Stimulated activated naive CD4-positive, alpha-beta T cell treated with Interleukin-2 at 50 U/mL for 16 hours (primary cell): ENCODE measurements around the gene CCNB1IP1.
"Not testable (repeated sequence)": the region's sequence is repeated elsewhere in the genome, so short reads cannot be mapped to it uniquely, and the experiment has no call there.

Experiments used
- DNase-seq: peaks from one replicate; lab custom pipeline; 2025; lab: John Stamatoyannopoulos, UW

Gene CCNB1IP1, protein sequence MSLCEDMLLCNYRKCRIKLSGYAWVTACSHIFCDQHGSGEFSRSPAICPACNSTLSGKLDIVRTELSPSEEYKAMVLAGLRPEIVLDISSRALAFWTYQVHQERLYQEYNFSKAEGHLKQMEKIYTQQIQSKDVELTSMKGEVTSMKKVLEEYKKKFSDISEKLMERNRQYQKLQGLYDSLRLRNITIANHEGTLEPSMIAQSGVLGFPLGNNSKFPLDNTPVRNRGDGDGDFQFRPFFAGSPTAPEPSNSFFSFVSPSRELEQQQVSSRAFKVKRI

DNA sequence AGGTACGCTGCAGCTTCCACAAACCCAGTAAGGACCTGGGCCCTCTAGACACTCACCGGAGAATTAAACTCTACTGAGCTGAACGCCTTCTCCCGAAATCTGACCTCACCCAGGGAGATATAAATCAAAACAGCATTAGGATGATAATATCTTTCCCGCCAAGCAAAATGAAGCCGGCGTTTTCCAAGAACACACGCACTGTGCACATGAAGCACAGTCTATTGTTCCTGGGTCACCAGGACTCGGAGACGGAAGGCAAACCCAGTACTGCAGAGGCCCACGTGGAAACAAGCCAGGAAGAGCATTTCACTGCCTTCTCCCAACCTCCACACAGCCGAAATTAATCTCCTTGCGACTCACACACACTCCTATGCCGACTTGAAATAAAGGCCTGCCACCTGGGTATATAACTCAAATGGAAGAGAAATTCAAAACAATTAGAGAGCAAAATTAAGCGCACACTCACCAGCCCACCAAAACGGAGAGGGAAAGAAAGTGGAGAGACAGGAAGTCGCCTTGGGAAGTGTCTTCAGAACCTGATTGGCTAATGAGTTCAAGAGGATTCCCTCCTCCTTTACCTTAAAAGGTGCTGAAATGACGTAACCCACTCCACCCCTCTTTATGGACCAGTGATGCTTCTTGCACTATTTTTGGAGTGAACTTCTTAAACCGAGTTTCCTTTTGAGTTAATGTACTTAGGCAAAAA, at the start of gene CCNB1IP1:
Gene CCNB1IP1, minus strand, starts transcription at position 492 of the 706 bp plus-strand sequence. CDS start 16,756 bp downstream, outside the sequence.
- DNase-seq = peak; percentile 21

DNA sequence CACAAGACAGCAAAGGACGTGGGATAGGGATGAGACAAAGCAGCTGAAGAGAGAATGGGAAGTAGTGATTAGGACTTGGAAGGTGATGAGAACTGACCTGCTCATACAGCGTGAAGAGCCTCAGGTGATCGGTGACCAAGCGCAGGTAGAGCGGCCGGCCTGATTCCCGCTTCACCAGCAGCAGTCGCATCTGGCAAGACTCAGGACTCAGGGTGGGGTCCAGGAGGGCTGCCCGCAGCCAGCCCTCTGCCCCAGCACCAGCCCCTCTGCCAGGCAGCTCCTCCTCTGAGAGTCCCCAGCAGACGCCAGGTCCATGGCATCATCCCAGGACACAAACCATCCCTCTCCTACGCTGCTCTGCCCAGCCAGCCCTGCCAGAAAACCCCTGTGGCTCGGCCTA, 49.4 kb upstream of the CCNB1IP1 start:
- no peak for DNase-seq

DNA sequence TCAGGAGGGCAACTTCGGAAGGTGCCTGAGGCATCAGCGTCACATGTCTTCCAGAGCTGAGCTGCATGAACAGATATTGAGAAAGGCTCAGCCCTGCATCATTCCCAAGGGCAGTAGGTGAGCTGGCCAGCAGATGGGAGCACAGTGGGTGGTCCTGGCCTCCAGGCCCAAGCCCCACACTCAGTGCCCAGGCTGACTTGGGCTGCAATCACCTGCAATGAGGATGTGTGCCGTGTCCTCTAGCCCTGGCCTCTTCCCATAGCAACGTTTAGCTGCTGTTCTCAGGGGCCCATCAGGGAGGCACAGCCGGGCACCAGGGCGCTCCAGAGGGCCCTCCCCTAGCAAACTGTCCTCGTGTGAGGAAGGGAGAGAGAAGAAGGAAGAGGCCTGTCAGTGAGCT, 48.3 kb upstream of the CCNB1IP1 start:
- DNase-seq = no peak

DNA sequence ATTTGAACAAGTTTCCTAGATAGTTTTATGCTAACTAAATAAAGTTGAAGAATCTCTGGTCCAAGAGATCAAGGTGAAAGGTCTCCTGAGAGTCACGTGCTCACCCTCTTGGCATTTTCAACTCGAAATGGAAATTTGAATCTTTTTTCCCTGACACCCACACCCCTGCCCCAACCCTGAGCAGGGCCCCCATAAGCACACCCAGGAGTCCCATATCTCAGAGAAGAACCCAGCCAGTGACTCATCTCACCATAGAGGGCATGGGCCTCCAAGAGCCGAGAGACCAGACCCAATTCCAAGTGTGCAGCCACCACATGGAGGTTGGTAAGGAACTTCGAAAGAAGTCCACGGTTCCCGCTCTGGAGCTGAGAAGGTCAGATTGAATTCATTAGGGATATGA, 47.6 kb upstream of the CCNB1IP1 start:
- no peak for DNase-seq

DNA sequence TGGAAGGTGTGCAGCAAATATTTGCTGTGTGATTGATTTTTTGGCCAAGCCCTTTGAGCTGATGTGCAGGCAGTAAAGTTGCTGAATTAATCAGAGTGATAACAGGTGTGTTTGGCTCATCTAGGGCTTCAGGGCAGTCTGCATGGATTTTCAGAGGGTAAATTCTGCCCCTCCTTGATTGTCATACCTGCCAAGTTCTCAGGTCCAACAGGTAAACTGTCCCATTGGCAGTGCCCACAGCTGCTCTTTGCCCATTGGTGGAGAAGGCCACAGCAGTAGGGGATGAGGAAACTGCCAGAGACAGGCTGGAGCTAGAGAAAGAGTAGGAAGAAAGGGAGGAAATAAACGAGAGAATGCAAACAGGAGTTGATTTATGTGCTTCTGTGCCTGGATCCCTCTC, 46.7 kb upstream of the CCNB1IP1 start:
- DNase-seq = no peak

DNA sequence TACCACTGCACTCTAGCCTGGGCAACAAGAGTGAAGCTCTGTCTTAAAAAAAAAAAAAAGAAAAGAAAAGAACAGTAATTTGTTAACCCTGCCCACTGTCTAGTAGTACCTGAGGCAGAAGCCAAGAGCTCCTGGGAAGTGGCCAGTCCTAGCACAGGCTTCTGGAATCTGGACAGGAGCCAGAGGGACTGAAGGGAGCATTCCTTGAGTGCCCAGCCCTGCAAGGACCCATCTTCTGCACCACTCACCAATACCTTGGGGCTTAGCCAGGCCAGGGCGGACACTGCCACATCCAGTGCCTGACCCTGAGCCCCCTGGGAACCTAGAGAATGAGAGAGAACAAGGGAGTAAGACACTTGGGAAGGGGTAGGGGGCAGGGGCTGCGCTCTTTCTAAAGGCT, 44.1 kb upstream of the CCNB1IP1 start:
- no peak for DNase-seq

DNA sequence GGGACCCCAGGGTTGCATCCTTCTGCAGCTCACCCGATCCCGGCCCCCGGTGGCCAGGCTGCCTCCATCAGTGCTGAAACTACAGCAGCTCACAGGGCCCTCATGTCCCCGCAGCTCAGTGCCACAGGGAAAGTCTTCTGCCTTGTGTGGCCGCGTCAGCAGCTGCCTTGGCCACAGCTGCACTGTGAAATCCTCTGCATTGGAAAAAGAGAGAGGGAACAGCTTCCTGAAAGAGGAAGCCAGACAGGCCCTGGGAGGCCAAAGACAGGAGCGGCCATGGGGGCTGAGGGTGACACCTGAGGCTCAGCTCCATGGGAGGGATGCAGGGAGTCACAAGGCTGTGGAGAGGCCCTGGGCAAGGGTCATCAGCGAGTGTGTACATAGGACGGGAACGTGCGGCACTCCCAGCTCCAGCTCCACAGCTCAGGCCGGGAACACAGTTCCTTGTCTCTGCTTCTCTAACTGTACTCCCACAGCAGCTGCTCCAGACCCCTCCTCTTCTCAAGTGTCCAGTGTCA, 43.1 kb upstream of the CCNB1IP1 start:
- no peak for DNase-seq

DNA sequence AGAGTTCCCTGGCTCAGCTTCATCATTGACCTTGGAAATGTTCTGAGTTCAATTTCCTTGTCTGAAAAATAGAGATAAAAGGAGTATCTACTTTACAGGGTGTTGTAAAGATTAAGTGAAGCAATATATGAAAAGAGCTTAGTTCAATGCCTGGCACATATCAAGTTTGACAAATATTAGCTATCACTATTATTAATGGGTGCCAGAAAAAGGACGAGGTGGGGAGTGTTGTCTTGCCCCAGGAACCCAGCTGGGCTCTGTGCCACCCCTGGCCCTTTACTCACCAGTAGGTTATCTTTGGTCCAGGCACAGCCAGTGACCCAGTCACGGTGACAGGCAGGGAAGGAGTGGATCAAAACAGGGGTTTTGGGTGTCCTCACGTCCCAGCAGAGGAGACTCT, 42.4 kb upstream of the CCNB1IP1 start:
- no peak for DNase-seq

DNA sequence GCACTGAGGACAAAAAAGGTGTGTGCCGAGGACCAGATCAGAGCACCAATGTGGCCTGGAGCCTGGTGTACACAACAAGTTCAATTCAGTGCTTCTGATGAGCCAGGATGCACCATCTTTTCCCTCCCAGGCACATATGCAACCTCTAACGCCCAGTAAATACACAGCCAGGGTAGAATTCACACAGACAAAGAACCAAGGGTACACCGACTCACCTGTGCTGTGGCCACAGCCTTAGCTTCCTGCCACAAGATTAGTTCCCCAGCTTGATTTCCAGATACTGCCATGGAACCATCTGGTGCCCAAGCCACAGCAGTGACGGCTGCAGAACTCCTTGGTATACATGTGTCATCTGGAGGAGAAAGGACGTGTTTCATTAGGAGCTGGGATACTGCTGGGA, 39.7 kb upstream of the CCNB1IP1 start:
- no peak for DNase-seq

DNA sequence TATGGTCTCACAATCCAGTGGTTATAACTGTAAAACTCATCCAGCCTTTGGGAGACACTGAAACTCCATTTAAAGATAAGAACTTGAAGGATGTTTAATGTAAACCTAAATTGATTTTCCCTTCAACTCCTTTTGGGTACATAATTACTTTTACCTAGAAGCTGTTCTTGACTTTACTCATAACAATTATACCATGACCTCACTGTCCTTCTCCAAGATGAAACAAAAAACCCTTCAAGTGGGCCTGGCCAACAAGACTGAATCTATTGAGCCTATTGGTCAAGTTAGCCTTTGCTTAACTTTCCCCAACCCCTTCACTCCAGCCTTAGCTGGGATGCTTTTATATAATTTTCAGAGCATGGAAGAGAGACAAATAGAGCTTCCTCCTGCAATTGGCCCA, 32.8 kb upstream of the CCNB1IP1 start:
- no peak for DNase-seq

DNA sequence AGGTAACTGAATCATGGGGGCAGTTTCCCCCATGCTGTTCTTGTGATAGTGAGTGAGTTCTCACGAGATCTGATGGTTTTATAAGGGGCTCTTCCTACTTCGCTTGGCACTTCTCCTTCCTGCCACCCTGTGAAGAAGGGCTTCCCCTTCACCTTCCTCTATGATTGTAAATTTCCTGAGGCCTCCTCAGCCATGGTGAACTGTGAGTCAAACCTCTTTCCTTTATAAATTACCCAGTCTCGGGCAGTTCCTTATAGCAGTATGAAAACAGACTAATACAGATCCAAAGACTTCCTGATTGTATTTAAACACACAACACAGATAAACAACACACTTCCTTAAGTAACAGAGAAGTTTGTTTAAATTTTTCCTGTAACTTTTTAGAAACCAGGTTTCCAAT, 25.4 kb upstream of the CCNB1IP1 start:
- DNase-seq = not testable (repeated sequence)

DNA sequence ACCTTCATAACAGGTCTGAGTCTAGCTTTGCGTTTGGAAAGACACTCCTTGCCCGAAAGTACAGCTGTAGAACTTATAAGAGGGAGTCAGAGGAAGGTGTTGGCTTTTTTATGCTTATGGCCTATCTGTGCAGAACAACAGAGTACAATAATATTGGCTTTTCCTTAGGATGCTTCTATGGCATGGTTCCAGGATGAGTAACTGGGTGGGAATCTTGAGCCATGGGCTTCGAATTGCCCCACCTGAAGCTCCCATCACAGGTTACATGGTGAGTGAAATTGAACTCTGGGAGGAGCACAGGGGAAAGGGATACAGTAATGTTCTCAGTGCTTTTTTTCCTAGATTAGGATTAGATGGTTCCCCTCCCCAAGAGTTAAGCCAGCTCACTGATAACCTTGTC, 23.3 kb upstream of the CCNB1IP1 start:
- no peak for DNase-seq

DNA sequence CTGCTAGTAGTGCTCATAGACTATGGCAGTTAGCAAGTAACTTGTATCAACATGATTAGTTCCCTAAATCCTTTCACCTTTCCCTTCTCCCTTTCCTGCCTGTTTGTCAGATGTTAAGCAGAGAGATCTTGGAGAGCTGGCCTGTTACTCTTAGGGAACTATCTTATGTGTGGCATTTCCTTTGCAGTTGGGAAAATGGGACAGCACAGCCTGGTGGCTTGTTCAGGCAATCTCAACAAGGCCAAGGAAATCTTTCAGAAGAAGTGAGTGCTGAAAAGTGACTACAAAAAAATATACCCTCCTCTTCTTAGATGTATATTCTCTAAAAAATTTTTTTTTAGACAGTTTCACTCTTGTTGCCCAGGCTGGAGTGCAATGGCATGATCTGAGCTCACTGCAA, 17.8 kb upstream of the CCNB1IP1 start:
- DNase-seq = no peak

DNA sequence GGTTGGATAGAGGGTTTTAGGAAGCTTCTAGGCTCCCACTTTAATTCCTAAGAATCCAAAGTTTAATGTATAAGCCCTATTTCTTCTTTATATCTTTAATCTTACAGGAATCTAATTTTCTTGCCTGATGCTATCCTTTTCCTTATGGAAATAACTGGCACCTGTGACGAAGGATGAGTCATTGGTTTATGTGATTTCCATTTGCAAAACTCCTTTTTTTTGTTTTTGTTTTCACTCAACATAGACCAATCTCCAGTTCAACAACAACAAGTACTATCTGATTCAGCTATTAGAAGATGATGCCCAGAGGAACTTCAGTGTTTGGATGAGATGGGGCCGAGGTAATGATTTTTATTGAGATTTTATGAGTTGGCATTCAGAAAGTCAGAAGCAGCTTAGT, 17.2 kb upstream of the CCNB1IP1 start:
- no peak for DNase-seq

DNA sequence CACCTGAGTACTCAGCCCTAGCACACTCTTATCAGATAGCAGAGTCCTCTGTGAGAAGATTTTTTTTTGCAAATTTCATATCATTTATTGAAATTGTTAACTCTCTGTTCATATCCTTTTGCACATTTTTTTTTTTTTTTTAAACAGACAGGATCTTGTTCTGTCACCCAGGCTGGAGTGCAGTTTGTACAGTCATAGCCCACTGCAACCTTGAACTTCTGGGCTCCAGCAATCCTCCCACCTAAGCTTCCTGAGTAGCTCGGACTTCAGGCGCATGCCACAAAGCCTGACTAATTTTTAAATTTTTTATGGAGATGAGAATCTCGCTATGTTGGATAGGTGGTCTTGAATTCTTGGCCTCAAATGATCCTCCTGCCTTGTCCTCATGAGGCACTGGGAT, 14.7 kb upstream of the CCNB1IP1 start:
- DNase-seq = no peak

DNA sequence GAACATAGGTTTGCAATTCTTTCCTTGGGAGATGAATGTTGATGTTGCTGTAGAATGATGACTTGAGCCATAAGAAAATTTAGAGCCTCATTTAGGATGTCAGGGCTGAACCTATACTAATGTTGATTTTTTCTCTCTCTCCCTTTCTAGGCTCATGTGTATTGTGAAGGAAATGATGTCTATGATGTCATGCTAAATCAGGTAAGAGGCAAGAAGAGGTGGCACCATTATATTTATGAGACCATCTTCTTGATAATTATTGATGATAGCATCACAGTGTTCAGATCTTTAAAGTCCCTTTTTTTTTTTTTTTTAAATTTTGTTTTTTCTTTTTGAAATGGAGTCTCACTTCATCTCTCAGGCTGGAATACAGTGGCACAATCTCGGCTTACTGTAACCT, 13.6 kb upstream of the CCNB1IP1 start:
- DNase-seq = no peak

DNA sequence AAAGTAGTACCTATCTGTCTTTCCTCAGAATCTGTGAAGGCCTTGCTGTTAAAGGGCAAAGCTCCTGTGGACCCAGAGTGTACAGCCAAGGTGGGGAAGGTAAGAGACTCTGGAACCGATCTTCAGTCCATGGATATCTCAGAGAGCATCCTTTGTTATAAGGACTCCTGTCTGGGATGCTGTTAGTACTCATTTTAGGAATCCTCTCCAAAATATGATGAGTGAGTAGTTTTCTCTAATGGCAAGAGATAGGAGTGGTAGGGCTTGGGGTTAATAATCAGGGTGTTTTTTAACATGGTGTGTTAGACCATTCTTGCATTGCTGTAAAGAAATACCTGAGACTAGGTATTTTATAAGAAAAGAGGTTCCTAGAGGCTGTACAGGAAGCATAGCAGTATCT, 12.3 kb upstream of the CCNB1IP1 start:
- no peak for DNase-seq

DNA sequence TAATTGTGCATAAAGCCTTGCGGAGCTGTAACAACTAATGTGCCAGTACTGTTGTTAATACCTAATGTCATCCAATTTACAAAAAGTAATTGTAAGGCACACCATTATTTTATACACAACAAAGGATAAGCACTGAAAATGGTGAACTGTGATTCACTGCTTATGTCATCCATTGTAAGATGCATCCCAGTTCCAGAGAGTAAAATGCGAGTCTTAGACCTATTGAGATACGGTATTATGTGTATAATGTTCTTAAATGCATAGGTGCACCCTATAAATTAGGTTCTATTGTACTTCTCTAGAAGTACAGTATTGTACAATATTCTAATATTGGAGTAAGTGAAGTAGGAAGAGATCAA, 10.8 kb upstream of the CCNB1IP1 start:
- no peak for DNase-seq

DNA sequence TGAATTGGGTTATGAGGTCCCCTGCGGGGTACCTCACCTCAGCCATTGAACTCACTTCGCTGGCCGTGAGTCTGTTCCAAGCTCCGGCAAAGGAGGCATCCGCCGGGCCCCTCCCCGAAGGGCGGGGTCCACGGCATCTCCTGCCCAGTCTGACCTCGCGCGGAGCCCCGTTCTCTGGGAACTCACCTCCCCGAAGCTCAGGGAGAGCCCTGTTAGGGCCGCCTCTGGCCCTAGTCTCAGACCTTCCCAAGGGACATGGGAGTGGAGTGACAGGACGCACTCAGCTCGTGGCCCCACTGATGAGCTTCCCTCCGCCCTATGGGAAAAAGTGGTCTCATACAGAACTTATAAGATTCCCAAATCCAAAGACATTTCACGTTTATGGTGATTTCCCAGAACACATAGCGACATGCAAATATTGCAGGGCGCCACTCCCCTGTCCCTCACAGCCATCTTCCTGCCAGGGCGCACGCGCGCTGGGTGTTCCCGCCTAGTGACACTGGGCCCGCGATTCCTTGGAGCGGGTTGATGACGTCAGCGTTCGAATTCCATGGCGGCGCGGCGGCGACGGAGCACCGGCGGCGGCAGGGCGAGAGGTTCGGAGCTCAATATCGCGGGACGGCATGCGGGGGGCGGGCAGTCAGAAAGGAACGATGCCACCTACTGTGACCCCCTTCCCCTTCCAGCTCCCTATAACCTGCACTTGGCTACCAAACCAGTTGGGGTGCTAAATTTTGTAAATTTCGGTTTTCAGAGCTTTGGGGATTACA, 10.2 kb upstream of the CCNB1IP1 start, which contains the start of gene PARP2:
Gene PARP2, plus strand, starts transcription at position 544 of the 770 bp plus-strand sequence. Its CDS starts 7 bp downstream, at position 551.
- DNase-seq = peak; percentile 93

DNA sequence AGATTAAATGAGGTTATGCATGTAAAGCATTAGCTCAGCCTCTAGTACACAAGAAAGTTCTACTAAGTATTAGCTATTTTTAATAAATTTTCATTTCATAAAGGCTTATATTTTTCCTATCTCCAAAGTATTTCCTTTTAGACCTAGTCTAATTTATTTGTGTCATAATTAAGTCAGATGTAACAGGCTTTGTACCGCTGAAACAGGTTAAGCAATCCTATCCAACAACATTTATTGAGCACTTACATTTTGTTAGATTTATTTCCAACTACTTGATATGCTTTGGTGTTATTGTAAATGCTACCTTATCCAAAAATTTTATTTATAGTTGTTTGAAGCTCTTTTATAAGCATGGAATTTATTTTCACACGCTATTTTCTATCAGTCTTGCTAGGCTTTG, 8.6 kb upstream of the CCNB1IP1 start:
- DNase-seq = no peak

DNA sequence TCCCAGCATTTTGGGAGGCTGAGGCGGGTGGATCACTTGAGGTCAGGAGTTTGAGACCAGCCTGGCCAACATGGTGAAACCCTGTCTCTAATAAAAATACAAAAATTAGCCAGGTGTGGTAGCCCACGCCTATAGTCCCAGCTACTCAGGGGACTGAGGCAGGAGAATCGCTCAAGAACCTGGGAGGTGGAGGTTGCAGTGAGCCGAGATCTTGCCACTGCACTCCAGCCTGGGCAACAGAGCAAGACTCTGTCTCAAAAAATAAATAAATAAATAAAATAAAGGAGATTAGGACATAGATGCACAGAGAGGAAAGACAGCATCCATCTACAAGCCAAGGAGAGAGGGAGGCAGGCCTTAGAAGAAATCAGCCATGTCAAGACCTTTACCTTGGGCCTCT, 8.0 kb upstream of the CCNB1IP1 start:
- DNase-seq = not testable (repeated sequence)

DNA sequence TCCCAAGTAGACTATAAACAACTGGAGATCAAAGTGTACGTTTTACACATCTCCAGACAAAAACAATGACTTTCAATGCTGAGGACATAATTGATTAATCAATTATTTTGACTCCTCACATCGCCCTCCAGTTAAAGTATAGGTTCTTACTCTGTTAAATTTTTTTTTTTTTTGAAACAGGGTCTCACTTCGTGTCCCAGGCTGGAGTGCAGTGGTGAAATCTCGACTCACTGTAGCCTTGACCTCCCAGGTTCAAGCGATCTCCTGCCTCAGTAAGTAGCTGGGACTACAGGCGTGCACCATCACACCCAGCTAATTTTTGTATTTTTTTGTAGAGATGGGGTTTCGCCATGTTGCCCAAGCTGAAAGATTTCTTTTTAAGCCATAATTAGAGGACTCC, 938 bp upstream of the CCNB1IP1 start:
- DNase-seq = no peak

DNA sequence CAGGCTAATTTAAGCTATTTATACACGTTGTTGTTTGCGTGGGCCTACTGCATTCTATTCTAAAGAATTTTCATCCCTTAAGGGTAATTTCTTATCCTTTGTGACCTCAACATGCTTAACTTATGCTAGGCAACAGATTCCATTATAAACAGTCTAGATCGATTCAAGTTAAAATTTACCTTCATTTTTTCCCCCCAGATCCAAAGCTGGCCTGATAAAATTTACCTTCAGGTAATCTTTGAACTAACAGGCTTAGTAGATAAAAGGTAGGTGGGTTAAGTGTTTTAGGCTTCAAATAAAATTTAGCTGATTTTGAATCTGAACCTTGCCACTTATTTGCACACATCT, 389 bp upstream of the CCNB1IP1 start:
- no peak for DNase-seq
